Inflammatory macrophage treated with lipopolysaccharide for 1 hour (primary cell): ENCODE measurements around the gene ARHGAP28.

ENCODE experiments used
- DNase-seq, 2 donors: peaks; one replicate each; pipeline ENCODE4 v3.0.0-alpha.2; 2020 to 2022

Gene ARHGAP28

GRCh38 chr18:6940451-6940850 is 210.9 kb downstream of the ARHGAP28 start:
- DNase-seq = no peak

- DNase-seq = no peak
These were observed 212.5 kb downstream of the ARHGAP28 start for GRCh38 chr18:6941996-6942395.

GRCh38 chr18:6942742-6943141 is 213.2 kb downstream of the ARHGAP28 start:
- no peak for DNase-seq

GRCh38 chr18:6943143-6943542 is 213.6 kb downstream of the ARHGAP28 start:
- no peak for DNase-seq

- DNase-seq = no peak
These were observed 218.0 kb downstream of the ARHGAP28 start for GRCh38 chr18:6947338-6948030.

GRCh38 chr18:6948281-6949055 is 219.0 kb downstream of the ARHGAP28 start:
- DNase-seq = no peak

GRCh38 chr18:6949800-6950586 is 220.5 kb downstream of the ARHGAP28 start:
- no peak for DNase-seq

- no peak for DNase-seq
These were observed 221.1 kb downstream of the ARHGAP28 start for GRCh38 chr18:6950641-6951040.

- DNase-seq = no peak
These were observed 222.0 kb downstream of the ARHGAP28 start for GRCh38 chr18:6951336-6952090.

- DNase-seq = no peak
These were observed 225.0 kb downstream of the ARHGAP28 start for GRCh38 chr18:6954501-6954900.

- DNase-seq = no peak
These were observed 225.8 kb downstream of the ARHGAP28 start for GRCh38 chr18:6955304-6955703.

GRCh38 chr18:6956495-6956894 is 227.0 kb downstream of the ARHGAP28 start:
- no peak for DNase-seq

- DNase-seq = no peak
These were observed 227.5 kb downstream of the ARHGAP28 start for GRCh38 chr18:6956999-6957398.

- no peak for DNase-seq
These were observed 229.6 kb downstream of the ARHGAP28 start for GRCh38 chr18:6959110-6959509.

GRCh38 chr18:6960124-6960523 is 230.6 kb downstream of the ARHGAP28 start:
- DNase-seq = no peak

GRCh38 chr18:6960656-6961055 is 231.1 kb downstream of the ARHGAP28 start:
- DNase-seq = no peak

- no peak for DNase-seq
These were observed 231.8 kb downstream of the ARHGAP28 start for GRCh38 chr18:6961331-6961730.

GRCh38 chr18:6962571-6963451 is 233.3 kb downstream of the ARHGAP28 start:
- no peak for DNase-seq

- no peak for DNase-seq
These were observed 234.1 kb downstream of the ARHGAP28 start for GRCh38 chr18:6963452-6964097.
